Large intestine (tissue), 3 donors: ENCODE measurements around the gene TMC3. TPM values are rescaled to one million over a fixed set of nuclear protein-coding genes. Genes with fewer than 3 reads are reported as not detected.

Source experiments
- DNase-seq, 2 donors: peaks; one replicate each; pipeline versions ENCODE4 v3.0.0 to v3.0.0-alpha.2; 2013
- H3K27ac ChIP-seq: one replicate; pipeline ENCODE4 v1.5.1; 2013; ENCODE audit warnings: low read length
- H3K27me3 ChIP-seq: 2 replicates; pipeline ENCODE4 v1.6.1; 2013; ENCODE audit warnings: low read length; ENCODE audit not compliant: control insufficient read depth, insufficient read depth
- H3K36me3 ChIP-seq: 2 replicates; pipeline ENCODE4 v1.6.1; 2013; ENCODE audit warnings: low read length; ENCODE audit not compliant: control insufficient read depth, insufficient read depth
- H3K4me1 ChIP-seq: one replicate; pipeline ENCODE4 v1.6.1; 2013; ENCODE audit warnings: low read length; ENCODE audit not compliant: control insufficient read depth, insufficient read depth
- H3K4me3 ChIP-seq: one replicate; pipeline ENCODE4 v1.5.1; 2013; ENCODE audit warnings: low read length
- H3K9me3 ChIP-seq: one replicate; pipeline ENCODE4 v1.6.1; 2013; ENCODE audit warnings: mild to moderate bottlenecking, low read depth, low read length, moderate library complexity; ENCODE audit not compliant: control insufficient read depth
- WGBS: methylation state at CpG from one replicate; pipeline ENCODE4 v1.1.5; 2013; ENCODE audit warnings: low lambda C conversion rate; ENCODE audit not compliant: insufficient coverage; 5-methylcytosine and 5-hydroxymethylcytosine counted together
- polyA plus RNA-seq: library from polyadenylated mRNA; unstranded; fragments of 120-200 nt; gene quantifications from one replicate; pipeline ENCODE4 v1.2.1, GENCODE V29; 2013

The TMC3 gene
- polyA plus RNA-seq, 1 donor = 6.2 TPM

DNA sequence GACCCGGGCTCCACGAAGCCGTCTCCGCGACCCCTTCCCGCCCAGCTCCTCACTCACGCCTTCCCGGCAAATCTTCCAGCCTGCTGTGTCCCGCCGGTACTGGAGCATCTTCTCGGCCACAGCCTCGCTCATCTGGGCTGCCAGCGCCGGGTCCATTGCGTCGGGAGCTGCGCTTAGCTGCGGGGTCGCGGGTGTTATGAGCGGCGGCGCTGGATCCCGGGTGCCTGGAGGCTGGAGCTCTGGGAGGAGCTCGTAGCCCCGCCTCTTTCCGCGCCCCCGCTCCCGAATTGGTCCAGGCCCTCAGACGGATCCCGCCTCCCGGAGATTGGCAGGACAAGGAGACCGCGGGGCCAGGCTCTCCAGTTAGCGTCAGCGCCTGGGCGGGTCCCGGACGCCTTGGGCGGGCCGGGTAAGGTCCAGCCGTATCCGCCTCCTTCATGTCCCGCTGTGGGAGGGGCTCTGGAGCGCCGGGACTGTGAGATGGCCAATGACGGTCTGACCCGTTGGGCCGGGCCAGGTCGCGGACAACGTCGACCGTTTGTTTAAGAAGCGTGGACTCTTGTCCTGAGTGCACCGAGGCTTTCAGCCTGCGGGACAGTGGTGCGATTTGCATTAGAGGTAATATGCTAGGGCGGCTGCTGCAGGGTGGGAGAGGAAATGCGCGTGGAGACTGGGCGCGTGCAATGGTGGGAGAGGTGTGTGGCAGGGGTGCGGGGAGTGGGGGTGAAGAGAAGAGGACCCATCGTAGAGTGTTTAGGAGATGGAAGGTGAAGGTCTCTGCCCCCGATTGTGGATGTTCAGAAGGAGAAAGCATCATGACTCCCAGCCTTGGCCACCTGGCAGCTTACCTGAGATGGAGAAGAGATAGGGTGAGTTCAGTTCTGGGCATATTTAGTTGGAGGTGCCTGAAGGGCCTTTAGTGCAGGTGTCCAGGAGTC, 49.8 kb downstream of the TMC3 start, which contains the start of gene STARD5:
Gene STARD5, minus strand, starts transcription at position 198 of the 938 bp plus-strand sequence. Its CDS starts 42 bp downstream, at position 156.
- WGBS = no CpG with 5 or more reads among the region's 67 CpGs
- H3K36me3 ChIP-seq = peaks cover 21% of the 10 kb centered on the region
- no peaks in the 10 kb centered on the region for H3K27me3 ChIP-seq
- DNase-seq = peak; percentile 99
- peaks cover 4% of the 10 kb centered on the region for H3K4me1 ChIP-seq
- H3K27ac ChIP-seq = peak within 1 kb of the TSS; percentile 99
- no peaks in the 10 kb centered on the region for H3K9me3 ChIP-seq
- peak within 1 kb of the TSS; percentile 98 for H3K4me3 ChIP-seq

DNA sequence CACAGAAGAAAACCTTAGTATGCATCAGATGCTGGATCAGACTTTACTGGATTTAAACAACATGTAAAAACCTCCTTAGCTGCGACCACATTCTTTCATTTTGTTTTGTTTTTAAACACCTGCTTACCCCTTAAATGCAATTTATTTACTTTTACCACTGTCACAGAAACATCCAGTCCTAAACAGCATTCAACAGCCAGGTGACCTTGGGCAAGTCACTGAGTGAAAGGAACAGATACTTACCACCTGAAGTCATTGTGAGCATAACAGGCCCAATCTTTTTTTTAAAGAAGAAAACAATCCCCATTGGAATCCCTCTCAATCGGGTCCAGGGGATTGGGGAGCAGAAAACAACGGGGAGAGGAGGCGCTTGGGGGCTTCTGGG, 50.5 kb downstream of the TMC3 start:
- Histone ChIP-seq H3K27ac (peak overlapping the region; percentile 99), H3K4me3 (peak overlapping the region; percentile 98), H3K4me1 (peaks cover 4% of the 10 kb centered on the region), H3K27me3 (no peaks in the 10 kb centered on the region), H3K9me3 (no peaks in the 10 kb centered on the region), H3K36me3 (peaks cover 27% of the 10 kb centered on the region)
- DNase-seq = no peak
- 50% methylated on average over 1 of the region's 4 CpGs for WGBS

GRCh38 chr15:81322676-81323253, 51.2 kb downstream of the TMC3 start:
- Histone ChIP-seq H3K4me1 (peaks cover 4% of the 10 kb centered on the region), H3K36me3 (peaks cover 35% of the 10 kb centered on the region), H3K27ac (peak overlapping the region; percentile 99), H3K9me3 (no peaks in the 10 kb centered on the region), H3K27me3 (no peaks in the 10 kb centered on the region), H3K4me3 (peak overlapping the region; percentile 98)
- WGBS = no CpG with 5 or more reads among the region's 6 CpGs
- DNase-seq = peak; percentile 53 to 79

- peaks cover 4% of the 10 kb centered on the region for H3K4me1 ChIP-seq
- H3K4me3 ChIP-seq = peak overlapping the region; percentile 98
- no peaks in the 10 kb centered on the region for H3K9me3 ChIP-seq
- WGBS = no CpG with 5 or more reads among the region's 1 CpG
- DNase-seq = no peak
- peaks cover 46% of the 10 kb centered on the region for H3K36me3 ChIP-seq
- no peaks in the 10 kb centered on the region for H3K27me3 ChIP-seq
- peak overlapping the region; percentile 99 for H3K27ac ChIP-seq
Measured at GRCh38 chr15:81321667-81322066, 52.3 kb downstream of the TMC3 start.

- Histone ChIP-seq H3K27ac (no peak overlapping the region), H3K4me1 (no peaks in the 10 kb centered on the region), H3K4me3 (no peak overlapping the region), H3K36me3 (peaks cover 79% of the 10 kb centered on the region), H3K9me3 (no peaks in the 10 kb centered on the region), H3K27me3 (no peaks in the 10 kb centered on the region)
- no peak for DNase-seq
- WGBS = no CpG with 5 or more reads among the region's 6 CpGs
Measured at GRCh38 chr15:81317642-81318017, 56.4 kb downstream of the TMC3 start.

- 100% methylated on average over 1 of the region's 3 CpGs for WGBS
- peaks cover 89% of the 10 kb centered on the region for H3K36me3 ChIP-seq
- H3K4me1 ChIP-seq = no peaks in the 10 kb centered on the region
- no peak overlapping the region for H3K27ac ChIP-seq
- no peaks in the 10 kb centered on the region for H3K9me3 ChIP-seq
- DNase-seq = no peak
- H3K27me3 ChIP-seq = no peaks in the 10 kb centered on the region
- no peak overlapping the region for H3K4me3 ChIP-seq
Measured at GRCh38 chr15:81316267-81316666, 57.7 kb downstream of the TMC3 start.

DNA sequence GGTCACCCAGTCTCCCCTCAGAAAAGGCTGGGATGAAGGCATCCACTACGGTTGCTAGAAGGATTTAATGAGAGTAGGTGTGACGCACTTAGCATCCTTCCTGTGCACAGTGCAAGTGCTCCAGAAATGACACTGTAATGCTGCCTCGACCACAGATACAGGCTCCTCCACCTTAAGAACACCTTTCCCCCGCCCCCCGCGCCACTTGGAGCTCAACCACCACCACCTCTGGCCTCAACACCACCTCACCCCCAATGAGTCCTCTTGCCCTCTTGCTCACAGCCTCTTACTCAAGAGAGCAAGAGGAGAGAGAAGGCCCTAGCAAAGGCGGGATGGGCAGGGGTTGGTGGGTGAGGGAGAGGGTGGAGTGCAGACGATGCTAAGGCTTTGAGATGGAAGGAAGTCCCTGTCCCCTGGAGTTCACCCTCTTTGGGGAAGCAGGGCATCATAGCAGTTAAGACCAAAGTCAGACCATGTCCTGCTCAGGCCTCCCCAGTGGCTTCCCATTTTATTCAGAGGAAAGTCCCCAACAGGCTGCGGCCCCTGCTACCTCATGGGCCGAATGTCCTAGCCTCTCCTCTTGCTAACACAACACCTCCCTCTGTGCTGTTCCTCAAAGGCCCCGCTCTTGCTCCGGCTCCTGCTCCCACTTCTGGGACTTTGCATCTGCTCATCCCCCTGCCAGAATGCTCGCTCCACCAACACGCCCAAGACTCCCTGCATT, 58.4 kb downstream of the TMC3 start:
- Histone ChIP-seq H3K27ac (no peak overlapping the region), H3K27me3 (no peaks in the 10 kb centered on the region), H3K9me3 (no peaks in the 10 kb centered on the region), H3K36me3 (peaks cover 91% of the 10 kb centered on the region), H3K4me1 (no peaks in the 10 kb centered on the region), H3K4me3 (no peak overlapping the region)
- DNase-seq = no peak
- no CpG with 5 or more reads among the region's 14 CpGs for WGBS

GRCh38 chr15:81314378-81314777, 59.6 kb downstream of the TMC3 start:
- no peak for DNase-seq
- Histone ChIP-seq H3K9me3 (no peaks in the 10 kb centered on the region), H3K27me3 (no peaks in the 10 kb centered on the region), H3K27ac (no peak overlapping the region), H3K4me3 (no peak overlapping the region), H3K36me3 (peaks cover 87% of the 10 kb centered on the region), H3K4me1 (no peaks in the 10 kb centered on the region)
- WGBS = no CpG with 5 or more reads among the region's 5 CpGs

GRCh38 chr15:81313686-81314085, 60.3 kb downstream of the TMC3 start:
- H3K4me3 ChIP-seq = no peak overlapping the region
- WGBS = 90% methylated on average over 3 of the region's 5 CpGs
- H3K27me3 ChIP-seq = no peaks in the 10 kb centered on the region
- no peak for DNase-seq
- H3K4me1 ChIP-seq = no peaks in the 10 kb centered on the region
- H3K27ac ChIP-seq = no peak overlapping the region
- peaks cover 84% of the 10 kb centered on the region for H3K36me3 ChIP-seq
- H3K9me3 ChIP-seq = no peaks in the 10 kb centered on the region

GRCh38 chr15:81312790-81313543, 61.0 kb downstream of the TMC3 start:
- no CpG with 5 or more reads among the region's 22 CpGs for WGBS
- H3K27ac ChIP-seq = no peak overlapping the region
- H3K4me1 ChIP-seq = no peaks in the 10 kb centered on the region
- no peak overlapping the region for H3K4me3 ChIP-seq
- no peaks in the 10 kb centered on the region for H3K9me3 ChIP-seq
- DNase-seq = no peak
- H3K36me3 ChIP-seq = peaks cover 81% of the 10 kb centered on the region
- no peaks in the 10 kb centered on the region for H3K27me3 ChIP-seq
